Measurements from ENCODE around the gene RYR2.
"Not testable (repeated sequence)": the region's sequence is repeated elsewhere in the genome, so short reads cannot be mapped to it uniquely, and the experiment has no call there.

RYR2 gene

DNA sequence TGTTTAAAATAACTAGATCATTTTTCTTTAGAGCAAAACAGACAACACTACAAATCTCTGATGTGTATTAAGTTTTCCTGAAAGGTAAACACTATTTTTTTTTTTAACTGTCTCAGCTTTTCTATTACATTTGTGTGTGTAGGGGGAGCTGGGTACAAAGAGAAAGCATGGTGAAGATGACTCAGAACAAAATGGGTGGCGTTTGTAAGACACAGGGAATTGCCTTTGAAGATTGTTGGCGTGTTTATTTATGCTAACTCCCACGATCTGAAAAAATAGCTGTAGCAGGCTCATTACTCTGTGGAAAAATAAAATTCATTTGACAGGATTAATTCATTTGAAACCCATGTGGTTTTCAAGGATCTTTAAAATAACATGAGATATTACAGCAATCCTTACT, 285.1 kb downstream of the RYR2 start:
- no peak for DNase-seq (ENCODE audit: low read depth, low spot score)

GRCh38 chr1:237340892-237341291, 298.9 kb downstream of the RYR2 start:
- no peak for DNase-seq (ENCODE audit: low read depth, low spot score)

GRCh38 chr1:237341391-237341790, 299.4 kb downstream of the RYR2 start:
- peak; percentile 8 for DNase-seq (ENCODE audit: low read depth, low spot score)

- no peak for DNase-seq (ENCODE audit: low read depth, low spot score)
These were observed 300.7 kb downstream of the RYR2 start for GRCh38 chr1:237342730-237343129.

GRCh38 chr1:237352747-237353146, 310.8 kb downstream of the RYR2 start:
- no peak for DNase-seq (ENCODE audit: low read depth, low spot score)

- no peak for DNase-seq (ENCODE audit: low read depth, low spot score)
These were observed 311.9 kb downstream of the RYR2 start for GRCh38 chr1:237353918-237354317.

- DNase-seq (ENCODE audit: low read depth, low spot score), result no peak
These were observed 313.0 kb downstream of the RYR2 start for GRCh38 chr1:237355022-237355421.

DNA sequence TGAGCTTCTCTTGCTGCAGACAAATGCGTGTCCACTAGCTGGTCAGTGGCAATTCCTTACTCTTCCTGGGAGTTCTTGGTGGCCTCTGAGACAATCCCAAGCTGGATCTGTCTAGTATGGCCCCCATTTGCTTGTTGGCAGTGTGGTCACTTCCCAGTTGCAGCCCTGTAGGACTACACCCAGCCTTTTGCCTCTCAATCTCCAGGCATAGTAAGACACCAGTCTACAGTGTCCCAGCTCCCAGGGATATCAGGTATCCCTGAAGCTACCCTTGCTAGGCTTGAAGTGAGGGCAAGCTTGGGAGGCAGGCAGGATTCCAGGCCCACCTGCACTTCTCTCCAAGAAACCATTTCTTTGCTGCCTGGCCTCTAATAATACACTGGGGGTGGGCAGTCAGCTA, 316.6 kb downstream of the RYR2 start:
- no peak for DNase-seq (ENCODE audit: low read depth, low spot score)

GRCh38 chr1:237367758-237368157, 325.8 kb downstream of the RYR2 start:
- DNase-seq (ENCODE audit: low read depth, low spot score), result no peak

GRCh38 chr1:237371477-237371876, 329.5 kb downstream of the RYR2 start:
- not testable (repeated sequence) for DNase-seq (ENCODE audit: low read depth, low spot score)

GRCh38 chr1:237383791-237384190, 341.8 kb downstream of the RYR2 start:
- DNase-seq (ENCODE audit: low read depth, low spot score), result no peak

- DNase-seq (ENCODE audit: low read depth, low spot score), result no peak
These were observed 342.2 kb downstream of the RYR2 start for GRCh38 chr1:237384213-237384612.

GRCh38 chr1:237386362-237387143, 344.6 kb downstream of the RYR2 start:
- no peak for DNase-seq (ENCODE audit: low read depth, low spot score)

GRCh38 chr1:237387144-237387505, 345.1 kb downstream of the RYR2 start:
- no peak for DNase-seq (ENCODE audit: low read depth, low spot score)

- DNase-seq (ENCODE audit: low read depth, low spot score), result no peak
These were observed 348.8 kb downstream of the RYR2 start for GRCh38 chr1:237390823-237391222.

DNA sequence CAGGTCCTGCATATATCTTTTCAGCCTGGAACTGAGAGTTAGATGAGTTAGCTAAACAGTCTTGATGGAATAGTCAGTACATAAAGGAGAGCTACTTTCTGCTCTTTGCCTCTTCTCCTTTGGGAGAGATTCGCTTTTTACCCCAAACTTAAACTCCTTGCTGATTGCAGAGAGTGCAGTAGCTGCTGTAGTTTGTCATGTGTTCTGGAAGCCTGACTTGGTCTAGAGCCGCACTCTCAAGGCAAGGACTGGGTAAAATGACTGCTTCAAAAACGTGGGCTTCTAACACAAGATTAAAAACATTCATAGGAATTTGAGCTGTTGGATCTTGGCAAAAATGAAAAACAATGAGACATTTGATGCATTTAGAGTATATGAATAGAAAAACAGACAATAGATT, 351.6 kb downstream of the RYR2 start:
- no peak for DNase-seq (ENCODE audit: low read depth, low spot score)

GRCh38 chr1:237394281-237394680, 352.3 kb downstream of the RYR2 start:
- DNase-seq (ENCODE audit: low read depth, low spot score), result peak; percentile 6

DNA sequence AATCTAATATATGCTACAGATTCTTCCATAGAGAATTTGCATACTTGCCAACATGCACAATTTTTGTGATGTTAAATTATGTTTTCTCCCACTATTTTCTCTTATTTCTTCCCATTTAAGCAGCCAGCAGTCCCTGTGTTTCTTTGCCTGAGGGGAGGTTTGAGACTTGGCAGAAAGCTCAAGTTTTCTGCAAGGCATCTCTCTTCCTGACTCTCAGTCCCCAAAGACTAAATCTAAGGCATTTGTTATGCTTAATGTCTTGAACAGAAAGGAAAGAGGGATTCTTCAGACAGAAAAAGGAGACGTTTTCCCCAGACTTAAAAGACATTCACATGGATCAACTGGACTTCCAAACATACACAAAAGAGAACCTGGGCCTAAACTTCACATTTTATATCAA, 354.4 kb downstream of the RYR2 start:
- DNase-seq (ENCODE audit: low read depth, low spot score), result peak; percentile 32

DNA sequence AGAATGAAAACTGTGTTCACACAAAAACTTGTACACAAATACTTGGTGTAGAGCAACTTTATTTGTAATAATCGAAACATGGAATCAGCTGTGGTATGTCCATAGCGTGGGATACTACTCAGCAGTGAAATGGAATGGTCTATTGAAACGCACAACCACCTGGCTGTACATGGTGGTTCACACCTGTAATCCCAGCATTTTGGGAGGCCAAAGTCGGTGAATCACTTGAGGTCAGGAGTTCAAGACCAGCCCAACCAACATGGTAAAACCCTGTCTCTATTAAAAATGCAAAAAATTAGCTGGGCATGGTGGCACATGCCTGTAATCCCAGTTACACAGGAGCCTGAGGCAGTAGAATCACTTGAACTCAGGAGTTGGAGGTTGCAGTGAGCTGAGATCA, 356.8 kb downstream of the RYR2 start:
- DNase-seq (ENCODE audit: low read depth, low spot score), result no peak

GRCh38 chr1:237405912-237406311, 363.9 kb downstream of the RYR2 start:
- DNase-seq (ENCODE audit: low read depth, low spot score), result no peak

DNA sequence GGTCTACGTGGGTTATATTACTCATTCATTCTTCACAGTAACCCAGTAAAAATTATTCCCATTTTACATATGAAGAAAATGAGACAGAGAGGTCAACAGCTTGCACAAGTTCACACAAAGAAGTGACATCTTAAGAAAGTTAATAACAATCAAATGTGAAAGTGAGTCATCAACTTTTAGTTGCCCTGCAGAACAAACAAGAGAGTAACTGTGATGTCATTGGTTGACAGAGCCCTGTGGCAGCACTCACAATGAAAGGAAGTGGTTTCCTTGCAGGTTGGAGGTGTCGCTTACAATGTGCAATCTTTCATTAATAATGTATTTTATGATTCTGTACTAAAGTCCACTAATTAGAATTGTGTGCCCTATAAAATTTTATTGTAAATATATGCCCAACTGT, 369.6 kb downstream of the RYR2 start:
- DNase-seq (ENCODE audit: low read depth, low spot score), result no peak

GRCh38 chr1:237416924-237417655, 375.1 kb downstream of the RYR2 start:
- no peak for DNase-seq (ENCODE audit: low read depth, low spot score)

DNA sequence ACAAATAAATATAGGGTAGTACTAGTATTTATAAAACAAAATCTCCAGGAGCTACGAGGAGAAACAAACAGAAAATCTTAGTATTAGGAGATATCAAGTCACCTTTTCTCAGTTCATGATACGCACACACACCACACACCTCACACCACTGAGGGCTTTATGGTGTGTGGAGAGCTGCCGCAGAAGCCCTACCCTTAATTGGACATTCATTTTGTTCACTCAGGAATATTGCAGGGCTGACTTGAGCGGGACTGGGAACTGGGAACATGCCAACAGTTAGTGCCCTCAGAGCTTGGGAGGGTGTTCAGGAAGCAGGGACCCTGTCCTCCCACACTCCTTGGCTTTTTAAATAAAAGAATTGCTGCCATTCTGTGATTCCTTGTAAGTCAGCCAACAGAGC, 386.8 kb downstream of the RYR2 start:
- DNase-seq (ENCODE audit: low read depth, low spot score), result no peak

Measured in ELF-1 (cell line).